GM18508 (cell line): Measurements from ENCODE around the gene SMIM43.
"Not testable (repeated sequence)": the region's sequence is repeated elsewhere in the genome, so short reads cannot be mapped to it uniquely, and the experiment has no call there.

Experiments used
- ATAC-seq: cut with Tn5 transposase; IDR thresholded peaks from one replicate; pipeline ENCODE4 v1.9.1; 2021; ENCODE audit warnings: moderate number of reproducible peaks; ENCODE audit not compliant: insufficient read depth, unreplicated experiment

Gene SMIM43

GRCh38 chr4:121738780-121739535 is 26.0 kb downstream of the SMIM43 start:
- no peak for ATAC-seq

DNA sequence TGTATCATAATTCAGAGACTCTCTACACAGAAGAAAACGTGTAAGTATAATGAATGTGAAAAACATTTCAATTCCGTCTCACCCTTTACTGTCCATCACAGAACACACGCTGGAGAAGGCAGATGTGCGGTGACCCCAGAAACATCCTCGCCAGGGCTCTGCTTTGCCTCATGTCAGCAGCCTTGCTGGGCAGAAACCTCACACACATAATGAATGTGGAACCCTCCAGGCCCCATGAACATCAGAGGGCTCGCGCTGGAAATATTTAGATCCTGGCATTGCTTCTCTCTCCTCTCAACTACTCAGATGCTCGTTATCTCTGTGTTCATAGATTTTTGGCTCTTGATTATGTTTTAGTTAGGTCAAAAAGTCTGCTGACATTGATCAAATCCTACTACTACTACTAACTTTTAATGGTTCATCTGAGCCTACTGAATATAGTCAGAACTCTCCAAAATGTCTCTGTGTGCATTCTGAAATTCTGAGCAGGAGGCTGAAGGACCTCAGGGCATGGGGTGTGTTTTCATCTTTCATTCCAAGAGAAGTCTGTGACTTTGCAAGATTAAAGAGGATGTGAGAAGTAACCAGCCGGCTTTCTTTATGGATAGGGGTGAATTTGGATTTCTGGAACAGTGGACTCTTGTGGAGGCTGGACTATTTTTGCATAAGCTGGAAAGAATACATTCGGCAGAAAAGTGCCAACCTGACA is 27.0 kb downstream of the SMIM43 start:
- ATAC-seq = no peak

GRCh38 chr4:121736735-121737351 is 28.1 kb downstream of the SMIM43 start:
- ATAC-seq = no peak

DNA sequence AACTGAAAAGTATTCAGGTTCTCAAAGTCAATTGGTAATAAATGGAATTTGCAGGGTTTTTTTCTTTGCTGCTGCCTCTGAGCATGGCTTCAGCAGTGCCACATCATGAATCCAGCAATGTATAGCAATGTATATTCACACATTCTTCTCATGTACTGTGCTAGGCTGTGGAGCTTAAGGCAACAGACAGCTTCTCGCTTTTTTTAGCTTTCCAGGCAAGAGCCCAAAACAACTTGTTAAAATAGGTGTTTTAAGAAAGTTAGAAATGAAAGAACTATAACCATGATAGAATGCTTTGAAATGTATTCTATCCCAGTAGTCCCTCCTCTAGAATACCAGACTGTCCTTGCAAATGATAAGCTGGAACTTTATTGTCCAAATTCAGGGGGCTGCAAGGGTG is 30.4 kb downstream of the SMIM43 start:
- no peak for ATAC-seq

- no peak for ATAC-seq
Observed at GRCh38 chr4:121733942-121734341, 31.0 kb downstream of the SMIM43 start.

GRCh38 chr4:121729753-121730152 is 35.2 kb downstream of the SMIM43 start:
- not testable (repeated sequence) for ATAC-seq

DNA sequence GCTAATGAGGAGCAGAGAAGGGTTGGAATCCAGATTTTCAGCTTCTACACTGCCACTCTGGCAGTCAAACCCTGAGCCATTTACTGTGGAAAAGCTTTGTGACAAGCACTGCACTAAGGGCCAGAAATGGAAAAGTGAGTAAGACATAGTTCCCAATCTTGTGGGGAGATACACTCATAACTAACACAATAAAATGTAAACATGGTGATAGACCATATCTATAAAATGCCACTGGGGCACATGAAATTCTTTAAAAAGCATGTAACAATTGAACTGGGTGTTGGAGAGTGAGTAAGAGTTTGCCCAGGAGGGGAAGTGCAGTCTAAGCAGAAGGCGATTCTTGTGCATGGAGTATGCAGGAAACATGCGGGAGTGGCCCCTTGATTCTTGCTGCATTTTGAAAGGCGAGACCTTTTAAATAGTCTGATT is 36.2 kb downstream of the SMIM43 start:
- ATAC-seq = no peak

GRCh38 chr4:121728066-121728465 is 36.9 kb downstream of the SMIM43 start:
- ATAC-seq = no peak

GRCh38 chr4:121726642-121727268 is 38.2 kb downstream of the SMIM43 start:
- peak; percentile 97 for ATAC-seq

- ATAC-seq = no peak
Observed at GRCh38 chr4:121724671-121725070, 40.3 kb downstream of the SMIM43 start.

- no peak for ATAC-seq
Observed at GRCh38 chr4:121721700-121722099, 43.3 kb downstream of the SMIM43 start.

- ATAC-seq = no peak
Observed at GRCh38 chr4:121720109-121720508, 44.9 kb downstream of the SMIM43 start.

- ATAC-seq = no peak
Observed at GRCh38 chr4:121717680-121718237, 47.2 kb downstream of the SMIM43 start.

DNA sequence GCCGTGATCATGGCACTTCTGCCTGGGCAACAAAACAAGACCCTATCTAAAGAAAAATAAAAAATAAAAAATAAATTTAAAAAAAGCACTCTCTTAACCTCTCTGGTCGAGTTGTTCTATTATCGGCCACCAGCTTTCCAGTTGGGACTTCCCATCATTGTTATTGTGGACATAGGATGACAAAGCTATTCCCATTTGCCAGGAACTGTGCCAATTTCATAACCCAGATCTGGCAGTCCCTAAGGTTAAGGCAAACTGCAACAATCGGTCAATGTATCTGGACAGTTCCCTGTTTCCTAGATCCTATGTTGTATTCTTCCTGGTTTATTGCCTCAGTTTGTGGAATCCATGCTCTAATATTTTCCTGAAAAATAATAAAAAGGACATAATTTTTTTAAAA is 50.4 kb downstream of the SMIM43 start:
- ATAC-seq = no peak

- ATAC-seq = no peak
Observed at GRCh38 chr4:121712783-121713182, 52.2 kb downstream of the SMIM43 start.

- ATAC-seq = no peak
Observed at GRCh38 chr4:121712001-121712651, 52.8 kb downstream of the SMIM43 start.

- ATAC-seq = peak; percentile 77
Observed at GRCh38 chr4:121711263-121712000, 53.5 kb downstream of the SMIM43 start.

DNA sequence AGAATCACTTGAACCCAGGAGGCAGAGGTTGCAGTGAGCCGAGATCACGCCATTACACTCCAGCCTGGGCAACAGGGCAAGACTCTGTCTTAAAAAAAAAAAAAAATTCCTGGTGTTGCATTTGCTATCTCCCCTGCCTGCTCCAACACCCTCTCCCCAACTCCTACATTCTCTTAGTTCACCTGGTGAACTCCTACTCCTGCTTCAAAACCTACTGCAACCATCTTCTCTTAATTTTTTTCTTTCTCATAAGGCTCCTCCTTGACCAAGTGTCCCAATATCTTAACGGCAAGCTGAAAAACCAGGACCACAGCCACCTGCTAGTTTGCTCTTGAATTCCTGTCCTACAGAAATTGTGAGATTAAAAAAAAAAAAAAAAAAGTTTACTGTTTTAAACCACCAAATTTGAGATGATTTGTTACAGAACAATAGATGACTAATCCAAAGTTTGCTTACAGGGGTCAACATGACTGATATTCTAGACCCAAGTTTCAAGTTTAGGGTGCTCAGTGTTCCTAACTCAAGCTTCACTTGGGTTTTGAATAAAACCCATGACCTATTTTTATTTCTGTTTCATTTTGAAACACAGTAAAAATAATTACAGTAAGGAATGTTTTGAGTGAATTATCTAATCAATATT is 55.1 kb downstream of the SMIM43 start:
- no peak for ATAC-seq
